Measurements from ENCODE around the gene ZNF697. TPM values are rescaled to one million over a fixed set of nuclear protein-coding genes. Genes with fewer than 3 reads are reported as not detected.

ZNF697 gene
- total RNA-seq, 1 experiment from 2014 or later = 2.9 TPM

GRCh38 chr1:119674835-119675289 lies 26.8 kb upstream of the ZNF697 start:
- CTCF ChIA-PET = interaction anchor here (0.6 to 2.1 kb wide), 6 partner anchors 14 to 328 kb away, joined by 3 to 6 read pairs (median 5); partner anchors contain the start of genes PHGDH and ZNF697
- Mint-ChIP-seq H3K27ac (ENCODE audit: unreplicated experiment) (no peak overlapping the region), H3K4me3 (ENCODE audit: unreplicated experiment) (no peak overlapping the region), H3K9me3 (ENCODE audit: unreplicated experiment) (no peaks in the 10 kb centered on the region), H3K4me1 (ENCODE audit: low read depth, unreplicated experiment) (peaks cover 13% of the 10 kb centered on the region), H3K27me3 (ENCODE audit: insufficient read depth, unreplicated experiment) (no peaks in the 10 kb centered on the region), H3K36me3 (ENCODE audit: insufficient read depth, unreplicated experiment) (no peaks in the 10 kb centered on the region)
- BruUV-seq (replicated peaks) = no TSS peak
- Histone ChIP-seq H3K36me3 (ENCODE audit: control insufficient read depth, insufficient read depth, low read length) (no peaks in the 10 kb centered on the region), H3K27me3 (replicated peaks; ENCODE audit: control insufficient read depth, insufficient read depth, low read length) (no peaks in the 10 kb centered on the region), H3K9me3 (no peaks in the 10 kb centered on the region), H3K4me1 (no peaks in the 10 kb centered on the region), H3K4me3 (ENCODE audit: low read depth, low read length) (no peak overlapping the region)
- no peak for DNase-seq
- POLR2A ChIA-PET = no interaction called here
- TF ChIP-seq CTCF (IDR thresholded peaks at IDR 0.05; ENCODE audit: insufficient read depth in 1 of 2, low read depth in 1 of 2, low read length in 1 of 2, severe bottlenecking in 1 of 2, unreplicated experiment in 1 of 2) = no peak
- intact Hi-C loops (cut with micrococcal nuclease; ENCODE audit: unreplicated experiment) = loop anchor here (1.0 to 5.0 kb wide), 5 partner anchors 27 to 198 kb away; partner anchors contain the start of genes PHGDH and ZNF697

- no peaks in the 10 kb centered on the region for H3K36me3 Mint-ChIP-seq (ENCODE audit: insufficient read depth, unreplicated experiment)
- no peak overlapping the region for H3K27ac Mint-ChIP-seq (ENCODE audit: unreplicated experiment)
- H3K9me3 Mint-ChIP-seq (ENCODE audit: unreplicated experiment) = no peaks in the 10 kb centered on the region
- peaks cover 13% of the 10 kb centered on the region for H3K4me1 Mint-ChIP-seq (ENCODE audit: low read depth, unreplicated experiment)
- Histone ChIP-seq H3K9me3 (no peaks in the 10 kb centered on the region), H3K36me3 (ENCODE audit: control insufficient read depth, insufficient read depth, low read length) (no peaks in the 10 kb centered on the region), H3K27me3 (replicated peaks; ENCODE audit: control insufficient read depth, insufficient read depth, low read length) (no peaks in the 10 kb centered on the region), H3K4me1 (no peaks in the 10 kb centered on the region), H3K4me3 (ENCODE audit: low read depth, low read length) (no peak overlapping the region)
- intact Hi-C loops (cut with micrococcal nuclease; ENCODE audit: unreplicated experiment) = no loop called here
- DNase-seq = no peak
- no TSS peak for BruUV-seq (replicated peaks)
- POLR2A ChIA-PET = no interaction called here
- CTCF ChIA-PET = interaction anchor here (1.5 to 2.1 kb wide), 2 partner anchors 26 to 40 kb away, joined by 4 to 6 read pairs; partner anchors contain the start of gene ZNF697
- TF ChIP-seq CTCF (IDR thresholded peaks at IDR 0.05; ENCODE audit: insufficient read depth in 1 of 2, low read depth in 1 of 2, low read length in 1 of 2, severe bottlenecking in 1 of 2, unreplicated experiment in 1 of 2) = no peak
- H3K27me3 Mint-ChIP-seq (ENCODE audit: insufficient read depth, unreplicated experiment) = no peaks in the 10 kb centered on the region
- H3K4me3 Mint-ChIP-seq (ENCODE audit: unreplicated experiment) = no peak overlapping the region
Measured at GRCh38 chr1:119674111-119674526, 26.1 kb upstream of the ZNF697 start.

- intact Hi-C loops (cut with micrococcal nuclease; ENCODE audit: unreplicated experiment) = no loop called here
- no peak for TF ChIP-seq CTCF (IDR thresholded peaks at IDR 0.05; ENCODE audit: insufficient read depth in 1 of 2, low read depth in 1 of 2, low read length in 1 of 2, severe bottlenecking in 1 of 2, unreplicated experiment in 1 of 2)
- no peak for DNase-seq
- H3K4me1 Mint-ChIP-seq (ENCODE audit: low read depth, unreplicated experiment) = peaks cover 13% of the 10 kb centered on the region
- no peak overlapping the region for H3K4me3 Mint-ChIP-seq (ENCODE audit: unreplicated experiment)
- H3K27me3 Mint-ChIP-seq (ENCODE audit: insufficient read depth, unreplicated experiment) = no peaks in the 10 kb centered on the region
- Histone ChIP-seq H3K27me3 (replicated peaks; ENCODE audit: control insufficient read depth, insufficient read depth, low read length) (no peaks in the 10 kb centered on the region), H3K36me3 (ENCODE audit: control insufficient read depth, insufficient read depth, low read length) (no peaks in the 10 kb centered on the region), H3K4me1 (no peaks in the 10 kb centered on the region), H3K9me3 (no peaks in the 10 kb centered on the region), H3K4me3 (ENCODE audit: low read depth, low read length) (no peak overlapping the region)
- ChIA-PET POLR2A (no interaction called here), CTCF (no interaction called here)
- no peaks in the 10 kb centered on the region for H3K9me3 Mint-ChIP-seq (ENCODE audit: unreplicated experiment)
- BruUV-seq (replicated peaks) = no TSS peak
- no peak overlapping the region for H3K27ac Mint-ChIP-seq (ENCODE audit: unreplicated experiment)
- no peaks in the 10 kb centered on the region for H3K36me3 Mint-ChIP-seq (ENCODE audit: insufficient read depth, unreplicated experiment)
Measured at GRCh38 chr1:119673171-119673940, 25.3 kb upstream of the ZNF697 start.

Data from Caco-2 (cell line).